Vagina (tissue), 2 donors: ENCODE measurements around the gene MYB. TPM values are rescaled to one million over a fixed set of nuclear protein-coding genes. Genes with fewer than 3 reads are reported as not detected.
"Not testable (repeated sequence)": the region's sequence is repeated elsewhere in the genome, so short reads cannot be mapped to it uniquely, and the experiment has no call there.

Experiments
- DNase-seq, 2 donors: peaks; one replicate each; pipeline ENCODE4 v3.0.0-alpha.2; 2017; ENCODE audit errors: extremely low spot score in 2 of 2
- H3K27ac ChIP-seq: fragments of 200-600 bp; sonication (generic); one replicate; pipeline ENCODE4 v1.5.1; 2019
- H3K27me3 ChIP-seq: fragments of 200-600 bp; sonication (generic); one replicate; pipeline ENCODE4 v1.5.1; 2019
- H3K36me3 ChIP-seq, 2 donors: fragments of 200-600 bp; sonication (generic); one replicate each; pipeline ENCODE4 v1.5.1; 2017 to 2019
- H3K4me1 ChIP-seq: fragments of 200-600 bp; sonication (generic); one replicate; pipeline ENCODE4 v1.5.1; 2019
- H3K4me3 ChIP-seq, 2 donors: fragments of 200-600 bp; sonication (generic); 1 replicate in 1 of 2; 2 replicates in 1 of 2; pipeline ENCODE4 v1.5.1; 2016 to 2019
- H3K9me3 ChIP-seq: fragments of 200-600 bp; sonication (generic); one replicate; pipeline ENCODE4 v1.5.1; 2019
- POLR2A ChIP-seq, 2 donors: fragments of 450-650 bp; IDR thresholded peaks; one replicate each; pipeline ENCODE4 v1.6.1; 2017; ENCODE audit warnings: antibody characterized with exemption in 2 of 2, mild to moderate bottlenecking in 2 of 2, moderate library complexity in 2 of 2
- POLR2AphosphoS5 ChIP-seq, 2 donors: sonication (generic); formaldehyde crosslinking; IDR thresholded peaks; one replicate each; pipeline ENCODE4 v1.9.0; 2017; ENCODE audit warnings: antibody characterized with exemption in 2 of 2, mild to moderate bottlenecking in 2 of 2, low read depth in 1 of 2; ENCODE audit not compliant: insufficient read depth in 1 of 2
- intact Hi-C: fragments of 100-400 bp; cut with DNase I; formaldehyde crosslinking; loops from one replicate; pipeline ENCODE4 v1.15.1; 2023
- total RNA-seq: library from RNA; depleted of rRNA; stranded (reverse); fragments of >200 nt; gene quantifications from one replicate; pipeline ENCODE4 v1.2.3, GENCODE V29; 2016
- TF ChIP-seq, protein P1 (sequence below), 3 experiments: fragments of 450-650 bp in 2 of 3; fragments of 200-600 bp in 1 of 3; sonication (generic) in 1 of 3; IDR thresholded peaks; one replicate each; pipeline ENCODE4 v1.5.1; 2017 to 2019; ENCODE audit warnings: antibody characterized with exemption in 3 of 3, mild to moderate bottlenecking in 2 of 3, moderate library complexity in 2 of 3

Gene MYB
- total RNA-seq, 1 donor from 2014 or later: 2.5 TPM

DNA sequence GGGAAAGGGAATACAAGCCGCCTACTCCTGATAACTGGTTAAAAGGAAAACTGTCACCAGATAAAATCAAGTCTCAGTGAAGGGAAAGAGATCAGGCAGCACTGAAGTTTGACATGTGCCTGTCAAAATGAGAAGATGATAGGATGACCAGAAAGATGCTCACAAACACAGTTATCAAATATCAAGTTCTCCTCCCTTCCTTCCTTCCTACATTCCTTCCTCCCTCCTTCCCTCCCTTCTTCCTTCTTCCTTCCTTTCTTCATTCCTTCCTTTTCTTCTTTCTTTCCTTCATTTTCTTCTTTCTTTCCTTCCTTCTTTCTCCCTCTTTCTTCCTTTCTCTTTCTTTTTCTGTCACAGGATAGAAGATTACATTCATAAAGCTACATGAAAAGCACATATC, 55.2 kb downstream of the MYB start:
- no peaks in the 10 kb centered on the region for H3K9me3 ChIP-seq
- H3K27ac ChIP-seq: no peak overlapping the region
- intact Hi-C loops: no loop called here
- TF ChIP-seq POLR2A (IDR thresholded peaks at IDR 0.05) (no peak), POLR2AphosphoS5 (IDR thresholded peaks at IDR 0.05; ENCODE audit: insufficient read depth in 1 of 2, low read depth in 1 of 2) (no peak)
- TF ChIP-seq, protein P1, sequence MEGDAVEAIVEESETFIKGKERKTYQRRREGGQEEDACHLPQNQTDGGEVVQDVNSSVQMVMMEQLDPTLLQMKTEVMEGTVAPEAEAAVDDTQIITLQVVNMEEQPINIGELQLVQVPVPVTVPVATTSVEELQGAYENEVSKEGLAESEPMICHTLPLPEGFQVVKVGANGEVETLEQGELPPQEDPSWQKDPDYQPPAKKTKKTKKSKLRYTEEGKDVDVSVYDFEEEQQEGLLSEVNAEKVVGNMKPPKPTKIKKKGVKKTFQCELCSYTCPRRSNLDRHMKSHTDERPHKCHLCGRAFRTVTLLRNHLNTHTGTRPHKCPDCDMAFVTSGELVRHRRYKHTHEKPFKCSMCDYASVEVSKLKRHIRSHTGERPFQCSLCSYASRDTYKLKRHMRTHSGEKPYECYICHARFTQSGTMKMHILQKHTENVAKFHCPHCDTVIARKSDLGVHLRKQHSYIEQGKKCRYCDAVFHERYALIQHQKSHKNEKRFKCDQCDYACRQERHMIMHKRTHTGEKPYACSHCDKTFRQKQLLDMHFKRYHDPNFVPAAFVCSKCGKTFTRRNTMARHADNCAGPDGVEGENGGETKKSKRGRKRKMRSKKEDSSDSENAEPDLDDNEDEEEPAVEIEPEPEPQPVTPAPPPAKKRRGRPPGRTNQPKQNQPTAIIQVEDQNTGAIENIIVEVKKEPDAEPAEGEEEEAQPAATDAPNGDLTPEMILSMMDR (IDR thresholded peaks at IDR 0.05): no peak
- no peak overlapping the region for H3K4me3 ChIP-seq
- H3K36me3 ChIP-seq: no peaks in the 10 kb centered on the region
- H3K27me3 ChIP-seq: no peaks in the 10 kb centered on the region
- H3K4me1 ChIP-seq: no peaks in the 10 kb centered on the region
- DNase-seq: no peak

DNA sequence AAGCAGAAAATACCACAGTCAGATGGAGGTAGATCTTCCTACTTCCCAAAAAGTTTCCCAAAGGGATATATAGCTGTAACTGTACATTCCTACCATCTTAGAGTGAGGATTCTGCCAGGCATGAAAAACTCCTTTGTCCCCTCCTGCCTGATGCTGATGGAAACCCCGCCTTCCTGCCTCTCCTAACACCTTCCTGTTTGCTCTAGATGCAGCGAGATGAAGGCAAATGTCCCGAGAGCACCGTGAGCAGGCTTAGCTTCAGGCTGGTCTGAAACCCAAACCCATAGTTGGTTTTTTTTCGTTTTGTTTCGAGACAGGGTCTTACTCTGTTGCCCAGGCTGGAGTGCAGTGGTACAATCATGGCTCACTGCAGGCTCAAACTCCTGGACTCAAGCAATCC, 55.6 kb downstream of the MYB start:
- DNase-seq: no peak
- Histone ChIP-seq H3K4me1 (no peaks in the 10 kb centered on the region), H3K36me3 (no peaks in the 10 kb centered on the region), H3K27me3 (no peaks in the 10 kb centered on the region), H3K9me3 (no peaks in the 10 kb centered on the region), H3K27ac (no peak overlapping the region), H3K4me3 (no peak overlapping the region)
- TF ChIP-seq POLR2AphosphoS5 (IDR thresholded peaks at IDR 0.05; ENCODE audit: insufficient read depth in 1 of 2, low read depth in 1 of 2) (no peak), POLR2A (IDR thresholded peaks at IDR 0.05) (no peak)
- TF ChIP-seq, protein P1 (IDR thresholded peaks at IDR 0.05): no peak
- intact Hi-C loops: no loop called here

DNA sequence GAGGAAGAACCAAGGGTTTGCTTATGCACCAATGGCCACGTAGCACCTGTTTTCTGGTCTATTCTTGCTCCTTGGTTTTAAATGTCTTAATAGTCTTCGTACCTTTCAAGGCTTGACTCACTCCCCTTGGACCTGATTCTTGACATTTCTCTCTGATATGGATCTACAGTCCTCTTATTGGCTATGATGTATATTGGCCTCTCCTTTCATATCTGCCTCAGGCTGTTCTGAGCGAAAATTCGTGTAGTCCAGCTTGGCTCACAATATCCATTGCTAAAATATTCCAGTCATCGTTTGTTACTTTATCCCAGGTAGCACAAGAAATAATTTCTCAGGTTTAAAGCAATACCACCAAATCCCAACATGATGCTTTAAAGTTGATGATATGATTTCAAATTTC, 59.6 kb downstream of the MYB start:
- intact Hi-C loops: no loop called here
- Histone ChIP-seq H3K27me3 (no peaks in the 10 kb centered on the region), H3K4me3 (no peak overlapping the region), H3K36me3 (no peaks in the 10 kb centered on the region), H3K4me1 (no peaks in the 10 kb centered on the region), H3K27ac (no peak overlapping the region), H3K9me3 (no peaks in the 10 kb centered on the region)
- TF ChIP-seq, protein P1 (IDR thresholded peaks at IDR 0.05): no peak
- TF ChIP-seq POLR2AphosphoS5 (IDR thresholded peaks at IDR 0.05; ENCODE audit: insufficient read depth in 1 of 2, low read depth in 1 of 2) (no peak), POLR2A (IDR thresholded peaks at IDR 0.05) (no peak)
- DNase-seq: no peak

DNA sequence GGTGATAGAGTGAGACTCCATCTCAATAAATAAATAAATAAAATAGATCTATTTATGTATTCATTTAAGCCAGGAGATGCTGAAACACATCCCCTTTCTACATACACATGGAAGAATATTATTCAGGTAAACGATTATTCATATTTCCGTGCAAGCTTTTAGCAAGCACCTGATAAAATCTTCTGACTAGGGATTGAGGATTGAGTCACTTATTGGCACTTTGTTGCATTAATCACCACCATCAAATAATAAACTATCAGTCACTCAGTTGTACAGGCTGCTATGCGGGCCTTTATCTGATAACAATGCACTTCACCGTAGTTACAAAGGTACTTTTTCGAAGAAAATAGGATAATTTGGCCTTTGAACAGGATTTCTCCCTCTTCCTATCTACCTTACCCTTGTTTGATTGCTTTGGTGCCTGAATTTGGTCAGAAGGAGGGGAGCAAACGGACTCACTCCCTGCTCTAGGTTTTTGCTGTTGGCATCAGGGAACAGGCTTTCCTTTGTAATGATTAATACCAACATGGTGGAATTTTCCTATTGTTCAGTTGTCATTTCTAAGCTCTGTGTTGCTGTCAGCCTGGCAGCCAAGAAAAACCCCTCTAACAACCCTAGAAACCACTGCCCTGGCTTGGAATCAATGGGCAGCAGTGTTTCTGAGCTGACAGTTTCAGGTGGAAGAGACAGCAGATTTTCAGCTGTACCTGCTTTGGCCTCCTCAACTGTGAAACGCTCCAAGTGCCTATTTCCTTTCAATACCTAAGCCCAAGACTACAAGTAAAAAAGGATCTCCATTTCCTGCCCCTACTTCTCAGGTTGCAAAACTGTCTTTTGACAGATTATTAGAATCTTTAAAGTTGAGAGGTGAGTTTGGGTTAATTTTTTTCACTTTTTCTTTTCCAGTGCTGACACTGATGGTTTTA, 63.0 kb downstream of the MYB start:
- TF ChIP-seq POLR2AphosphoS5 (IDR thresholded peaks at IDR 0.05; ENCODE audit: insufficient read depth in 1 of 2, low read depth in 1 of 2) (peak in 1 of 2 donors; percentile 11), POLR2A (IDR thresholded peaks at IDR 0.05) (no peak)
- Histone ChIP-seq H3K4me3 (no peak overlapping the region), H3K36me3 (no peaks in the 10 kb centered on the region), H3K27me3 (no peaks in the 10 kb centered on the region), H3K27ac (no peak overlapping the region), H3K9me3 (no peaks in the 10 kb centered on the region), H3K4me1 (no peaks in the 10 kb centered on the region)
- DNase-seq: no peak
- intact Hi-C loops: no loop called here

DNA sequence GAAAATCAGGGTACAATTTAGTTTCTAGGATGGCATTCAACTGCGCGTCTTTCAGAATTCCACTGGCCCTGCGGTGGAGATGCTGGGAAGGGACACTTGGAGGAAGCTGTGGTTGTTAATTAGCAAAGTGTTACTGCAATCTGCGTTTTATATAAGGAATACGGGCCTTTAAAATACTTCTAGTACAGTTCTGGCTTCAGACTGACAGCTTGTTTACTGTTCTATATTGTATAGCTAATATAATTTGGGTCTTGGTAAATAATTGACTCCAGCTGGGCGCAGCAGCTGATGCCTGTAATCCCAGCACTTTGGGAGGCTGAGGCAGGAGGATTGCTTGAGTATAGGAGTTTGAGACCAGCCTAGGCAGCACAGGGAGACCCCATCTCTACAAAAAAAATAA, 63.7 kb downstream of the MYB start:
- H3K27me3 ChIP-seq: no peaks in the 10 kb centered on the region
- TF ChIP-seq POLR2A (IDR thresholded peaks at IDR 0.05) (no peak), POLR2AphosphoS5 (IDR thresholded peaks at IDR 0.05; ENCODE audit: insufficient read depth in 1 of 2, low read depth in 1 of 2) (no peak)
- TF ChIP-seq, protein P1 (IDR thresholded peaks at IDR 0.05): no peak
- no peaks in the 10 kb centered on the region for H3K4me1 ChIP-seq
- no peaks in the 10 kb centered on the region for H3K36me3 ChIP-seq
- H3K4me3 ChIP-seq: no peak overlapping the region
- intact Hi-C loops: no loop called here
- H3K9me3 ChIP-seq: no peaks in the 10 kb centered on the region
- no peak overlapping the region for H3K27ac ChIP-seq
- no peak for DNase-seq

DNA sequence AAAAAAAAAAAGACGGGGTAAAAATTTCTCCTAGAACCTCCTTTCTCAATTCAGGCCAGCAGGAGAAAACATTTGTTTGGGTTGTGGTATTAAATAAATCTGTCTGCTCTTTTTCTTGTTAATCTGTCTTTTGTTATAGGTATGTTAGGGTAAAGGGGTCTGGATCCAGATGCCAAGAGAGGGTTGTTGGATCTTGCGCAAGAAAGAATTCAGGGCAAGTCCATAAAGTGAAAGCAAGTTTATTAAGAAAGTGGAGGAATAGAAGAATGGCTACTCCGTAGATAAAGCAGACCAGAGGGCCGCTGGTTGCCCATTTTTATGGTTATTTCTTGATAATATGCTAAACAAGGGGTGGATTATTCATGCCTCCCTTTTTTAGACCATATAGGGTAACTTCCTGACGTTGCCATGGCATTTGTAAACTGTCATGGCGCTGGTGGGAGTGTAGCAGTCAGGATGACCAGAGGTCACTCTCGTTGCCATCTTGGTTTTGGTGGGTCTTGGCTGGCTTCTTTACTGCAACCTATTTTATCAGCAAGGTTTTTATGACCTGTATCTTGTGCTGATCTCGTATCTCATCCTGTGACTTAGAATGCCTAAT, 65.4 kb downstream of the MYB start:
- H3K27ac ChIP-seq, H3K36me3 ChIP-seq, intact Hi-C loops, H3K27me3 ChIP-seq, H3K9me3 ChIP-seq, DNase-seq, H3K4me3 ChIP-seq, H3K4me1 ChIP-seq: not testable (repeated sequence)
